RWPE1 (cell line): ENCODE measurements around the gene UBAC2.
A peak's percentile ranks its signal among the peaks of the same experiment; 100 is the strongest.

ENCODE experiments used
- CTCF ChIA-PET: fragments of 350-600 bp; sonication (Branson Sonifier 250); formaldehyde crosslinking; extraction: SDS; loops from one replicate; lab custom pipeline; 2021; lab: Yijun Ruan, JAX
- POLR2A ChIA-PET: fragments of 400-600 bp; formaldehyde crosslinking; extraction: SDS; loops from one replicate; lab custom pipeline; 2020; ENCODE audit warnings: antibody characterized with exemption; ENCODE audit not compliant: low non-redundant PET; lab: Yijun Ruan, JAX
- DNase-seq: peaks from one replicate; pipeline ENCODE4 v3.0.0; 2012; ENCODE audit warnings: low spot score
- H3K27ac ChIP-seq: fragments of 450-650 bp; 2 replicates; pipeline ENCODE4 v1.5.1; 2017
- CTCF ChIP-seq: fragments of 450-650 bp; conservative IDR thresholded peaks from 2 replicates; pipeline ENCODE4 v1.5.1; 2017; ENCODE audit warnings: low read depth, mild to moderate bottlenecking

UBAC2 gene

GRCh38 chr13:99304541-99304940, 103.9 kb downstream of the UBAC2 start:
- no peak overlapping the region for H3K27ac ChIP-seq
- no peak for DNase-seq
- no peak for TF ChIP-seq CTCF
- ChIA-PET CTCF (no interaction called here), POLR2A (no interaction called here)

- H3K27ac ChIP-seq = no peak overlapping the region
- no peak for DNase-seq
- ChIA-PET POLR2A (no interaction called here), CTCF (no interaction called here)
- no peak for TF ChIP-seq CTCF
Observed at GRCh38 chr13:99305158-99305557, 104.5 kb downstream of the UBAC2 start.

GRCh38 chr13:99305566-99305965, 104.9 kb downstream of the UBAC2 start:
- POLR2A ChIA-PET = no interaction called here
- CTCF ChIA-PET = no interaction called here
- DNase-seq = no peak
- no peak overlapping the region for H3K27ac ChIP-seq
- no peak for TF ChIP-seq CTCF

- POLR2A ChIA-PET = no interaction called here
Observed at GRCh38 chr13:99307247-99307646, 106.6 kb downstream of the UBAC2 start, which contains the start of gene GPR183. TSS of gene GPR183 (minus strand) at chr13:99307399. CDS start at chr13:99296145, 11,254 bp downstream.

GRCh38 chr13:99307648-99308339, 107.1 kb downstream of the UBAC2 start:
- TF ChIP-seq CTCF = no peak
- POLR2A ChIA-PET = no interaction called here
- peak; percentile 21 for DNase-seq
- CTCF ChIA-PET = interaction anchor here (0.6 kb wide), 1 partner anchor 8 kb away, joined by 4 read pairs; no protein-coding TSS in a partner anchor
- no peak overlapping the region for H3K27ac ChIP-seq

More at GRCh38 chr13:99307247-99307646, 106.6 kb downstream of the UBAC2 start, which contains the start of gene GPR183:
- H3K27ac ChIP-seq = no peak within 1 kb of the TSS
- CTCF ChIA-PET = no interaction called here
- no peak for TF ChIP-seq CTCF
- no peak for DNase-seq

- ChIA-PET POLR2A (no interaction called here), CTCF (interaction anchor here (0.6 to 0.7 kb wide), 2 partner anchors 9 to 205 kb away, joined by 3 to 4 read pairs; no protein-coding TSS in a partner anchor)
- no peak for DNase-seq
- no peak overlapping the region for H3K27ac ChIP-seq
- no peak for TF ChIP-seq CTCF
Observed at GRCh38 chr13:99308471-99309087, 107.9 kb downstream of the UBAC2 start.
